Smooth muscle cell (in vitro differentiated cells): ENCODE data around the gene CDH22. TPM values are rescaled to one million over a fixed set of nuclear protein-coding genes. Genes with fewer than 3 reads are reported as not detected.

Source experiments
- DNase-seq: peaks from one replicate; lab custom pipeline; 2025; ENCODE audit not compliant: unreplicated experiment; lab: John Stamatoyannopoulos, UW
- H2AFZ ChIP-seq: fragments of 200-600 bp; sonication (generic); 2 replicates; pipeline ENCODE4 v1.6.0; 2016; ENCODE audit warnings: antibody characterized with exemption, low read depth, mild to moderate bottlenecking
- H3F3A ChIP-seq: fragments of 200-600 bp; sonication (generic); 2 replicates; pipeline ENCODE4 v1.6.0; 2017; ENCODE audit warnings: antibody characterized with exemption, low read depth
- H3K27ac ChIP-seq: fragments of 200-600 bp; sonication (generic); 2 replicates; pipeline ENCODE4 v1.5.1; 2016; ENCODE audit warnings: low read depth, mild to moderate bottlenecking
- H3K27me3 ChIP-seq: fragments of 200-600 bp; sonication (generic); 2 replicates; pipeline ENCODE4 v1.6.1; 2016; ENCODE audit warnings: low read depth, mild to moderate bottlenecking
- H3K36me3 ChIP-seq: fragments of 200-600 bp; sonication (generic); 2 replicates; pipeline ENCODE4 v1.5.1; 2016; ENCODE audit warnings: low read depth
- H3K4me1 ChIP-seq: fragments of 200-600 bp; sonication (generic); 2 replicates; pipeline ENCODE4 v1.5.1; 2016; ENCODE audit warnings: low read depth
- H3K4me2 ChIP-seq: fragments of 200-600 bp; sonication (generic); 2 replicates; pipeline ENCODE4 v1.6.0; 2016; ENCODE audit warnings: mild to moderate bottlenecking
- H3K4me3 ChIP-seq: fragments of 200-600 bp; sonication (generic); 2 replicates; pipeline ENCODE4 v1.5.1; 2016; ENCODE audit warnings: mild to moderate bottlenecking
- H3K79me2 ChIP-seq: fragments of 200-600 bp; sonication (generic); 2 replicates; pipeline ENCODE4 v1.6.0; 2016; ENCODE audit warnings: low read depth, mild to moderate bottlenecking
- H3K9ac ChIP-seq: fragments of 200-600 bp; sonication (generic); 2 replicates; pipeline ENCODE4 v1.6.0; 2016; ENCODE audit warnings: low read depth
- H3K9me3 ChIP-seq: fragments of 200-600 bp; sonication (generic); replicated peaks from 2 replicates; pipeline ENCODE4 v1.5.1; 2016; ENCODE audit warnings: low read depth
- H4K20me1 ChIP-seq: fragments of 200-600 bp; sonication (generic); 2 replicates; pipeline ENCODE4 v1.6.0; 2016; ENCODE audit warnings: low read depth
- WGBS: methylation state at CpG from one replicate; pipeline ENCODE4 v1.1.7; 2016; ENCODE audit warnings: low lambda C conversion rate; 5-methylcytosine and 5-hydroxymethylcytosine counted together
- polyA plus RNA-seq: library from polyadenylated mRNA; unstranded; fragments of >200 nt; fragmentation: Nextera tagmentation; extraction: Ambion mirVana; gene quantifications from 2 replicates; pipeline ENCODE4 v1.2.1, GENCODE V29; 2016
- total RNA-seq: library from RNA; depleted of rRNA; stranded (reverse); fragments of >200 nt; gene quantifications from 2 replicates; pipeline ENCODE4 v1.2.3, GENCODE V29; 2014
- TF ChIP-seq, protein P1 (sequence below): fragments of 200-600 bp; sonication (generic); IDR thresholded peaks from 2 replicates; pipeline ENCODE4 v1.5.1; 2017; ENCODE audit warnings: borderline replicate concordance, mild to moderate bottlenecking, antibody characterized with exemption; ENCODE audit not compliant: insufficient read depth, poor library complexity, severe bottlenecking

Gene CDH22
- total and polyA plus RNA-seq, 2 experiments from 2014 or later = not detected

GRCh38 chr20:46148313-46149208 lies 159.7 kb downstream of the CDH22 start:
- H3K36me3 ChIP-seq = no peaks in the 10 kb centered on the region
- H3K4me3 ChIP-seq = no peak overlapping the region
- no peaks in the 10 kb centered on the region for H3K4me1 ChIP-seq
- H3K79me2 ChIP-seq = no peaks in the 10 kb centered on the region
- H3K9me3 ChIP-seq = no peaks in the 10 kb centered on the region
- H3K9ac ChIP-seq = no peak overlapping the region
- WGBS = 71% methylated on average over 14 of the region's 14 CpGs
- no peak overlapping the region for H3K27ac ChIP-seq
- H4K20me1 ChIP-seq = no peaks in the 10 kb centered on the region
- TF ChIP-seq, protein P1, sequence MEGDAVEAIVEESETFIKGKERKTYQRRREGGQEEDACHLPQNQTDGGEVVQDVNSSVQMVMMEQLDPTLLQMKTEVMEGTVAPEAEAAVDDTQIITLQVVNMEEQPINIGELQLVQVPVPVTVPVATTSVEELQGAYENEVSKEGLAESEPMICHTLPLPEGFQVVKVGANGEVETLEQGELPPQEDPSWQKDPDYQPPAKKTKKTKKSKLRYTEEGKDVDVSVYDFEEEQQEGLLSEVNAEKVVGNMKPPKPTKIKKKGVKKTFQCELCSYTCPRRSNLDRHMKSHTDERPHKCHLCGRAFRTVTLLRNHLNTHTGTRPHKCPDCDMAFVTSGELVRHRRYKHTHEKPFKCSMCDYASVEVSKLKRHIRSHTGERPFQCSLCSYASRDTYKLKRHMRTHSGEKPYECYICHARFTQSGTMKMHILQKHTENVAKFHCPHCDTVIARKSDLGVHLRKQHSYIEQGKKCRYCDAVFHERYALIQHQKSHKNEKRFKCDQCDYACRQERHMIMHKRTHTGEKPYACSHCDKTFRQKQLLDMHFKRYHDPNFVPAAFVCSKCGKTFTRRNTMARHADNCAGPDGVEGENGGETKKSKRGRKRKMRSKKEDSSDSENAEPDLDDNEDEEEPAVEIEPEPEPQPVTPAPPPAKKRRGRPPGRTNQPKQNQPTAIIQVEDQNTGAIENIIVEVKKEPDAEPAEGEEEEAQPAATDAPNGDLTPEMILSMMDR = no peak
- no peaks in the 10 kb centered on the region for H3F3A ChIP-seq
- H2AFZ ChIP-seq = no peak overlapping the region
- DNase-seq = no peak
- H3K27me3 ChIP-seq = no peaks in the 10 kb centered on the region
- no peak overlapping the region for H3K4me2 ChIP-seq

GRCh38 chr20:46145713-46146112 lies 162.6 kb downstream of the CDH22 start:
- Histone ChIP-seq H4K20me1 (no peaks in the 10 kb centered on the region), H3K36me3 (no peaks in the 10 kb centered on the region), H3K4me3 (no peak overlapping the region), H3K9me3 (no peaks in the 10 kb centered on the region), H3K79me2 (no peaks in the 10 kb centered on the region), H3K27me3 (no peaks in the 10 kb centered on the region), H3K4me1 (peaks cover 4% of the 10 kb centered on the region), H3K27ac (no peak overlapping the region), H3K4me2 (no peak overlapping the region), H3K9ac (no peak overlapping the region), H3F3A (no peaks in the 10 kb centered on the region), H2AFZ (no peak overlapping the region)
- no peak for DNase-seq
- 69% methylated on average over 3 of the region's 3 CpGs for whole genome bisulfite sequencing
- TF ChIP-seq, protein P1 = no peak

- H3K4me2 ChIP-seq = no peak overlapping the region
- no peak overlapping the region for H2AFZ ChIP-seq
- TF ChIP-seq, protein P1 = no peak
- no peak for DNase-seq
- no peak overlapping the region for H3K9ac ChIP-seq
- H3K9me3 ChIP-seq = no peaks in the 10 kb centered on the region
- no peak overlapping the region for H3K4me3 ChIP-seq
- H4K20me1 ChIP-seq = no peaks in the 10 kb centered on the region
- no peaks in the 10 kb centered on the region for H3F3A ChIP-seq
- H3K27me3 ChIP-seq = no peaks in the 10 kb centered on the region
- peaks cover 13% of the 10 kb centered on the region for H3K4me1 ChIP-seq
- WGBS = 83% methylated on average over 8 of the region's 8 CpGs
- no peak overlapping the region for H3K27ac ChIP-seq
- no peaks in the 10 kb centered on the region for H3K79me2 ChIP-seq
- no peaks in the 10 kb centered on the region for H3K36me3 ChIP-seq
Measured at GRCh38 chr20:46144432-46145025, 163.8 kb downstream of the CDH22 start.

DNA sequence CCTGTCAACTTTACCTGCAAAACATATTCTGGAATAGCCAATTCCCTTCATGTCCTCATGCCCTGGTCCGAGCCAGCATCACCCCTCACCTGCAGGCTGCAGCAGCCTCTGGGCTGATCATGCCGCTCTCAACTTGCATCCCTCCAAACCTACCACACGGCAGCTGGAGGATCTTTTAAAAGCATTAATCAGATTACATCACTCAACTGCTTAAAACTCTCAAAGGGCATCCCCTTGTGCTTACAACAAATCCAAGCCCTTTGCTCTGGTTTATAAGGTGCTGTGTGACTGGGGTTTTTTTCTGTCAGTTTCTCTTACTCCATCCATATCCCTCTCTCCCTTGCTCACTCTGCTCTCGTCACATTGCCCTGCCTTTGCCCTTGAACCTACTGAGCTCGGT lies 166.2 kb downstream of the CDH22 start:
- H3F3A ChIP-seq = no peaks in the 10 kb centered on the region
- H3K27ac ChIP-seq = no peak overlapping the region
- no peak overlapping the region for H3K4me2 ChIP-seq
- peaks cover 24% of the 10 kb centered on the region for H3K4me1 ChIP-seq
- no peaks in the 10 kb centered on the region for H3K27me3 ChIP-seq
- no peaks in the 10 kb centered on the region for H3K9me3 ChIP-seq
- H3K4me3 ChIP-seq = no peak overlapping the region
- 41% methylated on average over 5 of the region's 5 CpGs for WGBS
- TF ChIP-seq, protein P1 = no peak
- no peaks in the 10 kb centered on the region for H3K36me3 ChIP-seq
- H3K79me2 ChIP-seq = no peaks in the 10 kb centered on the region
- no peak overlapping the region for H2AFZ ChIP-seq
- no peak overlapping the region for H3K9ac ChIP-seq
- no peaks in the 10 kb centered on the region for H4K20me1 ChIP-seq
- DNase-seq = no peak
